Activated CD8-positive, alpha-beta T cell treated with anti-CD3 and anti-CD28 coated beads for 36 hours (primary cell): ENCODE results near the gene SLC35F3. TPM values are rescaled to one million over a fixed set of nuclear protein-coding genes. Genes with fewer than 3 reads are reported as not detected.
"Not testable (repeated sequence)": the region's sequence is repeated elsewhere in the genome, so short reads cannot be mapped to it uniquely, and the experiment has no call there.

Experiments
- ATAC-seq: fragments of 200-7000 bp; cut with Tn5 transposase; one replicate; pipeline ENCODE4 v1.10.0; 2021; ENCODE audit warnings: mild to moderate bottlenecking, moderate library complexity
- CTCF ChIA-PET: fragments of 350-600 bp; sonication (Branson Sonifier 250); formaldehyde crosslinking; loops from one replicate; lab custom pipeline; 2021; ENCODE audit warnings: antibody characterized with exemption; lab: Charles Lee
- POLR2A ChIA-PET: fragments of 350-600 bp; sonication (Branson Sonifier 250); formaldehyde crosslinking; loops from one replicate; lab custom pipeline; 2021; ENCODE audit warnings: antibody characterized with exemption; lab: Charles Lee
- DNase-seq: peaks from one replicate; pipeline ENCODE4 v3.0.0-alpha.2; 2020
- H3K27ac Mint-ChIP-seq: one replicate; pipeline ENCODE4 v1.8.0; 2021; ENCODE audit warnings: mild to moderate bottlenecking, mixed read lengths
- H3K27me3 Mint-ChIP-seq: one replicate; pipeline ENCODE4 v1.8.0; 2021; ENCODE audit warnings: mixed read lengths
- H3K36me3 Mint-ChIP-seq: one replicate; pipeline ENCODE4 v1.8.0; 2021; ENCODE audit warnings: low read depth, mixed read lengths
- H3K4me1 Mint-ChIP-seq: one replicate; pipeline ENCODE4 v1.8.0; 2021; ENCODE audit warnings: low read depth, mixed read lengths
- H3K4me3 Mint-ChIP-seq: one replicate; pipeline ENCODE4 v1.8.0; 2021; ENCODE audit warnings: mild to moderate bottlenecking, moderate library complexity, mixed read lengths
- H3K9me3 Mint-ChIP-seq: one replicate; pipeline ENCODE4 v1.8.0; 2021; ENCODE audit warnings: mixed read lengths
- CTCF ChIP-seq: fragments of 200-600 bp; IDR thresholded peaks from one replicate; pipeline ENCODE4 v1.8.0; 2022; ENCODE audit warnings: antibody characterized with exemption, mild to moderate bottlenecking
- intact Hi-C: fragments of 100-400 bp; cut with micrococcal nuclease; formaldehyde crosslinking; loops from one replicate; pipeline ENCODE4 v1.10.0; 2022
- total RNA-seq, 2 experiments: library from RNA; stranded (reverse); gene quantifications; one replicate each; pipeline ENCODE4 v1.2.3, GENCODE V29; 2021

SLC35F3 gene
- total RNA-seq, 2 experiments from 2014 or later = 3.1 to 3.5 TPM

GRCh38 chr1:233879841-233880240 lies 24.6 kb upstream of the SLC35F3 start:
- Mint-ChIP-seq H3K4me1 (no peaks in the 10 kb centered on the region), H3K27ac (no peak overlapping the region), H3K36me3 (no peaks in the 10 kb centered on the region), H3K4me3 (no peak overlapping the region), H3K27me3 (peaks cover 6% of the 10 kb centered on the region), H3K9me3 (peaks cover 6% of the 10 kb centered on the region)
- ChIA-PET POLR2A (no interaction called here), CTCF (no interaction called here)
- DNase-seq (no peak), ATAC-seq (no peak)
- intact Hi-C loops = no loop called here
- no peak for TF ChIP-seq CTCF

- Mint-ChIP-seq H3K9me3 (peaks cover 12% of the 10 kb centered on the region), H3K27me3 (peaks cover 7% of the 10 kb centered on the region), H3K36me3 (no peaks in the 10 kb centered on the region), H3K27ac (no peak overlapping the region), H3K4me3 (no peak overlapping the region), H3K4me1 (no peaks in the 10 kb centered on the region)
- intact Hi-C loops = no loop called here
- ATAC-seq (no peak), DNase-seq (no peak)
- CTCF ChIA-PET = no interaction called here
- TF ChIP-seq CTCF = no peak
- POLR2A ChIA-PET = no interaction called here
Measured at GRCh38 chr1:233883671-233884070, 20.8 kb upstream of the SLC35F3 start.

- intact Hi-C loops = no loop called here
- Mint-ChIP-seq H3K27me3 (peaks cover 7% of the 10 kb centered on the region), H3K4me3 (no peak overlapping the region), H3K4me1 (no peaks in the 10 kb centered on the region), H3K9me3 (peaks cover 12% of the 10 kb centered on the region), H3K36me3 (no peaks in the 10 kb centered on the region), H3K27ac (no peak overlapping the region)
- POLR2A ChIA-PET = no interaction called here
- DNase-seq = no peak
- ATAC-seq = no peak
- CTCF ChIA-PET = no interaction called here
- TF ChIP-seq CTCF = no peak
Measured at GRCh38 chr1:233884461-233885151, 19.9 kb upstream of the SLC35F3 start.

- ChIA-PET POLR2A (no interaction called here), CTCF (no interaction called here)
- no peaks in the 10 kb centered on the region for H3K4me1 Mint-ChIP-seq
- H3K36me3 Mint-ChIP-seq = no peaks in the 10 kb centered on the region
- peaks cover 7% of the 10 kb centered on the region for H3K27me3 Mint-ChIP-seq
- peaks cover 17% of the 10 kb centered on the region for H3K9me3 Mint-ChIP-seq
- no peak overlapping the region for H3K27ac Mint-ChIP-seq
- DNase-seq (no peak), ATAC-seq (no peak)
- H3K4me3 Mint-ChIP-seq = no peak overlapping the region
- intact Hi-C loops = no loop called here
- TF ChIP-seq CTCF = no peak
Measured at GRCh38 chr1:233885196-233885920, 19.1 kb upstream of the SLC35F3 start.

- H3K27ac Mint-ChIP-seq, H3K4me3 Mint-ChIP-seq, intact Hi-C loops, ATAC-seq, DNase-seq, H3K4me1 Mint-ChIP-seq, CTCF ChIA-PET, H3K27me3 Mint-ChIP-seq, H3K36me3 Mint-ChIP-seq, POLR2A ChIA-PET: not testable (repeated sequence)
- H3K9me3 Mint-ChIP-seq = peaks cover 21% of the 10 kb centered on the region
Measured at GRCh38 chr1:233891151-233891550, 13.3 kb upstream of the SLC35F3 start.
